ENCODE measurements around the gene IGF2.

DNA sequence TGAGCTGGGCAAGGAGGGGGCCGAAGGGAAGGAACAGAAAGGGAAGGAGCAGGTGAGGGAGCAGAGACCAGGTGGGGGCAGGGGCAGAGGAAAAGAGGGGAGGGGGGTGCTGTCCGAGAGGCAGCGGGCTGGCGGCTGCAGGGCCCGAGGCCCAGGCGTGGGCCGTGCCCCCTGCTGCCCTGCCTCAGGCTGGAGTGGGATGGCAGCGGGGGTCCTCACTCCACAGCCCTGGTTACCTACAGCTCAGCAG is 2.3 kb downstream of the IGF2 start:
- TF ChIP-seq POLR2AphosphoS5 (IDR thresholded peaks at IDR 0.05; ENCODE audit: low read depth, low read length) = no peak
- no peak for TF ChIP-seq SIN3A (IDR thresholded peaks at IDR 0.05; ENCODE audit: borderline replicate concordance, insufficient read depth, low read length)
- no peak for TF ChIP-seq REST (IDR thresholded peaks at IDR 0.05; ENCODE audit: insufficient read depth in 1 of 2, low read depth in 2 of 2, low read length in 2 of 2)
- no peak for TF ChIP-seq TAF1 (IDR thresholded peaks at IDR 0.05; ENCODE audit: borderline replicate concordance, insufficient read depth, low read length)
